ENCODE measurements around the gene SSBP3. TPM values are rescaled to one million over a fixed set of nuclear protein-coding genes. Genes with fewer than 3 reads are reported as not detected.

Gene SSBP3
- total RNA-seq, 4 donors from 2014 or later, result 15.4 to 23.0 (median 18.2) TPM

DNA sequence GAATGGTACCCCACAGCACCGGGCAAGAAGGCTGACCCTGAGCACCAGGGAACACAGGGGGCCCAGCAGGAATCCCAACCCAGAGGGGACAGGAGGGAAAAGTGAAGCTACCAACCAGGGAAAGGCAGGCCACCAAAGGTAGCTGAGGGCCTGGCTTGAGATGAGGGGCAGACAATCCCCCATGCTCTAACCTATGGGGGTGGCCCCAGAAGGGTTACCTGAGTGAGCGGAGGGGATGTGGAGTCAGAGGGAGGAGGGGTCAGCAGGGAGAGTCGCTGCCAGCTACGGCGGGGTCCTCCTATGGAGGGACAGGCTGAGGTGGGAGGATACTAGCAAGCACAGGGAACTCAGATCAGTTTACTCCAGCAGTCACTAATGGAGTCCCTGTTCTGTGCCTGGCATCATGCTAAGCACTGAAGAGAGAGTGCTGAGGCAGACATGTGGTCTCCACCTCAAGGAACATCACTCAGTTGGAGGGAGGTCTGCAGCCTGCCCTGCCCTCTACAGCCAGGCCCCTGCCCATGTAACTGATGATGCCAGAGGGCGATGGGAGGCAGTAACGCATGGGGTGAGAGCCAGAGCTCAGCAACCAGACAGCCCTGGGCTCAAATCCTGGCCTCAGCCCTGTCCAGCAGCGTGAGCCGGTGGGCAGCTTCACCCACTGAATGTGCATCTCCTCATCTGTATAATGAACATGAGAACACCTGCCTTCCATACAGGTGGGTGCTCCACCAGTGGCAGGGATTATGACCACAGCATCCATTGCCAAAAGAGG is 227.7 kb downstream of the SSBP3 start:
- intact Hi-C loops (cut with DNase I), result no loop called here
- WGBS, 2 donors, result 68 to 78% methylated on average over 5 to 9 of the region's 9 CpGs
- Histone ChIP-seq H3K4me3 (replicated peaks in 1 of 3) (no peak overlapping the region), H3K4me1 (no peaks in the 10 kb centered on the region), H3K9me3 (no peaks in the 10 kb centered on the region), H3K36me3 (no peaks in the 10 kb centered on the region), H3K27ac (no peak overlapping the region), H3K27me3 (no peaks in the 10 kb centered on the region)
- TF ChIP-seq POLR2A (IDR thresholded peaks at IDR 0.05) (no peak), CTCF (IDR thresholded peaks at IDR 0.05) (no peak)
- DNase-seq, result no peak

DNA sequence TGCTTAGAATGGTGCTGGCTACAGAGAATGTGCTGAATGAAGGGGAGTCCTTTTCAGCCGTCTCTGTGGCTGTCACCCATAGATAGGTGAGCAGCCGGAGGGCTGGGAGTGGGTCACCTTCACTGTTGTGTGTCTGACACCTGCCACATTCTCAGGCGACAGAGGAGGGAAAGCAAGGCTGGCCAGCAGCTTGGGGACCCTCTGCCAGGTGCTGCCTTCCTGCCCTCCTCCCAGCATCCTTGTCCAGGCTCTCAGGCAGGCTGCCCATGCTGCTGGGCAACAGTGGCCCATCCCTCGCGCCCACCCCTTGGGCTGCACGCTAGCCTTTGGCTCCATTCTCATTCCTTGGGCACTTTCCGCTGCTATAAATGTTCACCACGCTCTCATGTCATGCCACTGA is 228.5 kb downstream of the SSBP3 start:
- WGBS, 2 donors, result 92 to 99% methylated on average over 7 to 8 of the region's 8 CpGs
- intact Hi-C loops (cut with DNase I), result no loop called here
- no peak for DNase-seq
- no peak for TF ChIP-seq POLR2A (IDR thresholded peaks at IDR 0.05)
- TF ChIP-seq CTCF (IDR thresholded peaks at IDR 0.05), result no peak
- H3K27ac ChIP-seq, result no peak overlapping the region
- no peaks in the 10 kb centered on the region for H3K27me3 ChIP-seq
- peaks cover 0 to 4% of the 10 kb centered on the region in 2 donors for H3K4me1 ChIP-seq
- no peak overlapping the region for H3K4me3 ChIP-seq (replicated peaks in 1 of 3)
- no peaks in the 10 kb centered on the region for H3K9me3 ChIP-seq
- H3K36me3 ChIP-seq, result no peaks in the 10 kb centered on the region

GRCh38 chr1:54176621-54177327 is 229.4 kb downstream of the SSBP3 start:
- no peaks in the 10 kb centered on the region for H3K36me3 ChIP-seq
- TF ChIP-seq POLR2A (IDR thresholded peaks at IDR 0.05) (no peak), CTCF (IDR thresholded peaks at IDR 0.05) (no peak)
- no peak for DNase-seq
- no peak overlapping the region for H3K27ac ChIP-seq
- H3K4me1 ChIP-seq, result peaks cover 0 to 5% of the 10 kb centered on the region in 2 donors
- no peaks in the 10 kb centered on the region for H3K27me3 ChIP-seq
- H3K9me3 ChIP-seq, result no peaks in the 10 kb centered on the region
- intact Hi-C loops (cut with DNase I), result no loop called here
- WGBS, 2 donors, result 95 to 96% methylated on average over 6 of the region's 6 CpGs
- no peak overlapping the region for H3K4me3 ChIP-seq (replicated peaks in 1 of 3)

Other genes starting within 250 kb of the SSBP3 start
- gene CYB5RL, start 206.4 kb downstream of the SSBP3 start, total RNA-seq, result 1 to 10 TPM; 3.7 to 6.2 (median 5.2) TPM
- gene MRPL37, start 206.2 kb downstream of the SSBP3 start, total RNA-seq, result 10 to 100 TPM; 29.8 to 71.3 (median 48.0) TPM
- 10 to 100 TPM; 27.1 to 93.0 (median 70.5) TPM for gene ACOT11, start 141.8 kb upstream of the SSBP3 start, total RNA-seq
- gene FAM151A, start 217.1 kb upstream of the SSBP3 start, total RNA-seq, result not detected
- 10 to 100 TPM; 16.7 to 24.1 (median 20.8) TPM for gene MROH7, start 235.4 kb upstream of the SSBP3 start, total RNA-seq

All from thyroid gland (tissue), 4 donors.